Measurements from ENCODE around the gene KRTAP5-11.
"Not testable (repeated sequence)": the region's sequence is repeated elsewhere in the genome, so short reads cannot be mapped to it uniquely, and the experiment has no call there.

KRTAP5-11 gene

DNA sequence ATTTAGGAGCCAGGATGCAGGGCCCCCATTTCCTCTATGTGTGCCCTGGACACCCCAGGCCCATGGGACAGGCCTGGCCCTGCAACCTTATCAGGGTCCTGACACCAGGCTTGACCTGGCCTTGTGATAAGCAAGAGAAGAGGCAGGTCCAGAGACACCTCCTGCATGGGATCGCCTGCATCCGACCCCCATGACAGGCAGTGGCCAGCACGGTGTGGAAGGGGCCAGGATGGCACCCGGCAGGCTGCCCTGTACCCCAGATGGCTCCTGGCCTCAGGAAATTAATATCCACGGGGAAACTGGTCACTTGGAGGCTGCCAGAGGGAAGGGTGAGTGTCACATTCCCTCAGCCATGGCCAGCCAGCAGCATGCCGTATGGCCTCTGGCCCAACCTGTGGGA, 27.7 kb downstream of the KRTAP5-11 start:
- H3K27ac Mint-ChIP-seq, result no peak overlapping the region
- DNase-seq, result no peak
- peaks cover 5% of the 10 kb centered on the region for H3K27me3 Mint-ChIP-seq
- H3K4me3 Mint-ChIP-seq, result no peak overlapping the region
- no peaks in the 10 kb centered on the region for H3K36me3 Mint-ChIP-seq
- H3K9me3 Mint-ChIP-seq, result no peaks in the 10 kb centered on the region
- no peaks in the 10 kb centered on the region for H3K4me1 Mint-ChIP-seq
- CTCF ChIA-PET, result no interaction called here

DNA sequence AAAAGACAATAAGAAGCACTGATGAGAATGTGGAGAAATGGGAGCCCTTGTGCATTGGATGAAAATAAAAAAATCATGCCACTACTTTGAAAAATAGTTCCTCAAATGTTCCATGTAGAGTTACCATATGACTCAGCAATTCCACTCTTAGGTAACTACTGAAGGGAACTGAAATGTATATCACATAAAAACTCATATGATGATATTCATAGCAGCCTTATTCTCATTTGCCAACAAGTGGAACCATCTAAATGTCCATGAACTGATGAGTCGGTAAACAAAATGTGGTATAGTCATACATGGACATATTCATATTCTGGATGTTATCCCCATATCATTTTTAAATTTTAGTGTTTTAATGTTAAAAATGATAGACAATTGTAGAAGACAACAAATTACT, 31.0 kb downstream of the KRTAP5-11 start:
- H3K27ac Mint-ChIP-seq, result no peak overlapping the region

DNA sequence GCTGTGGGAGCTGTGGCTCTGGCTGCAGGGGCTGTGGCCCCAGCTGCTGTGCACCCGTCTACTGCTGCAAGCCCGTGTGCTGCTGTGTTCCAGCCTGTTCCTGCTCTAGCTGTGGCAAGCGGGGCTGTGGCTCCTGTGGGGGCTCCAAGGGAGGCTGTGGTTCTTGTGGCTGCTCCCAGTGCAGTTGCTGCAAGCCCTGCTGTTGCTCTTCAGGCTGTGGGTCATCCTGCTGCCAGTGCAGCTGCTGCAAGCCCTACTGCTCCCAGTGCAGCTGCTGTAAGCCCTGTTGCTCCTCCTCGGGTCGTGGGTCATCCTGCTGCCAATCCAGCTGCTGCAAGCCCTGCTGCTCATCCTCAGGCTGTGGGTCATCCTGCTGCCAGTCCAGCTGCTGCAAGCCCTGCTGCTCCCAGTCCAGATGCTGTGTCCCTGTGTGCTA, 33.9 kb downstream of the KRTAP5-11 start:
- Mint-ChIP-seq H3K4me1 (no peaks in the 10 kb centered on the region), H3K27ac (no peak overlapping the region), H3K9me3 (peaks cover 1% of the 10 kb centered on the region), H3K36me3 (no peaks in the 10 kb centered on the region), H3K27me3 (peaks cover 13% of the 10 kb centered on the region), H3K4me3 (no peak overlapping the region)
- CTCF ChIA-PET, result no interaction called here
- DNase-seq, result no peak

More for the DNA sequence above, 31.0 kb downstream of the KRTAP5-11 start:
- H3K27me3 Mint-ChIP-seq, result peaks cover 12% of the 10 kb centered on the region
- H3K9me3 Mint-ChIP-seq, result no peaks in the 10 kb centered on the region
- no peak overlapping the region for H3K4me3 Mint-ChIP-seq
- no peaks in the 10 kb centered on the region for H3K4me1 Mint-ChIP-seq
- CTCF ChIA-PET, result no interaction called here
- no peaks in the 10 kb centered on the region for H3K36me3 Mint-ChIP-seq
- no peak for DNase-seq

GRCh38 chr11:71548120-71548519, 34.6 kb downstream of the KRTAP5-11 start, which contains the start of gene KRTAP5-9:
Gene KRTAP5-9 (plus strand): TSS chr11:71548420. CDS start chr11:71548658, 238 bp downstream.
- no peak for DNase-seq
- Mint-ChIP-seq H3K36me3 (no peaks in the 10 kb centered on the region), H3K9me3 (peaks cover 1% of the 10 kb centered on the region), H3K27ac (no peak within 1 kb of the TSS), H3K4me1 (no peaks in the 10 kb centered on the region), H3K27me3 (peaks cover 20% of the 10 kb centered on the region), H3K4me3 (no peak within 1 kb of the TSS)
- CTCF ChIA-PET, result no interaction called here

DNA sequence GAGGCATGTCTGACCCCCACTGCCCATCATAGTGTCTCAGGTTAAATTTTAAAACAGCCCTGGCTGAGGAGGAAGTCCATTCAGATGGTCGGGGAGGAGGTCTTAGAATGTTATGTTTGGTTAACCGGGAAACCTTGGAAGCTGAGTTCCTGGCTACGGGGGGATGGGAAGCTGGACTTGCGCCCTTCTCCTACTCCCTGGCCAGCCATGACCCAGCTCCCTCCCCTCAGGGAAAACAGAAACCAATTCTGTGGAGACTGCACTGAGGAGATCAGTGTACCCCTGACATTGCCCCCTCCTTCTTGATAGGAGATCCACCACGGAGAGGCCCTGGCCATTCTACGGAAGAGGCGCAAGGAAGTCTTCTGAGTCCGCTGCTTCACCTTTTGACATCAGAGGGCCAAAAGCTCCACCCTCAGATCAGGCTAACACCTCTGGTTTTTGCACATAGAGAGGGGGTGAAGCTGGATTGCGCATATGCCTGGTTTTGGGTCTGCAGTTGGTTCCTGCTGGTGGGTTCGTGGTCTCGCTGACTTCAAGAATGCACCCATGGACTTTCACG, 37.2 kb downstream of the KRTAP5-11 start:
- CTCF ChIA-PET, result no interaction called here
- no peaks in the 10 kb centered on the region for H3K4me1 Mint-ChIP-seq
- no peak for DNase-seq
- H3K27ac Mint-ChIP-seq, result no peak overlapping the region
- H3K9me3 Mint-ChIP-seq, result peaks cover 6% of the 10 kb centered on the region
- H3K4me3 Mint-ChIP-seq, result no peak overlapping the region
- H3K27me3 Mint-ChIP-seq, result peaks cover 23% of the 10 kb centered on the region
- H3K36me3 Mint-ChIP-seq, result no peaks in the 10 kb centered on the region

DNA sequence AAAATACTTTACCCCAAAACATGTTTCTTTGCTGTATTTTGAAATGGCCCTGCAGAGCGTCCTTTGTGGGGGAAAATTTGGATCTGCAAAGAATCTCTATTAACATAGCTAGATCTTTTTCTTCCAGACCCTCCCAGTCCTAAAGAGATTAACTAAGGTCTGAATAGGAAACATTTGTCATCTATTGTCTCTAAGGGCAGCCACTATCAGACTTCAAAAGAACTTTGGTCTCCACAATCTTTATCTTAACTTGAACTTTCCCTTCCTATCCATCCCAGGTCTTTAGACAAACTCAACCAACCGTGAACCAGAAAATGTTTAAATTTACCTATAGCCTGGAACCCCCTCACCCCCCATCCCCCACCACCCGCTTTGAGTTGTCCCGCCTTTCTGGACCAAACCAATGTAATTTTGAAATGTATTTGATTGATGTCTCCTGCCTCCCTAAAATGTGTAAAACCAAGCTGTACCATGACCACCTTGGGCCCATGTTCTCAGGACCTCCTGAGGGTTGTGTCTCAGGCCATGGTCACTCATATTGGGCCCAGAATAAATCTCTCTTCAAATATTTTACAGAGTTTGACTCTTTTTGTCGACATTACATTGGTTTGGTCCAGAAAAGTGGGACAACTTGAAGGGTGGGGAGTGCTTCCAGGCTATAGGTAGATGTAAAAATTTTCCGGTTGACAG, 38.0 kb downstream of the KRTAP5-11 start:
- no peak overlapping the region for H3K27ac Mint-ChIP-seq
- H3K27me3 Mint-ChIP-seq, result peaks cover 18% of the 10 kb centered on the region
- CTCF ChIA-PET, result no interaction called here
- no peaks in the 10 kb centered on the region for H3K4me1 Mint-ChIP-seq
- no peaks in the 10 kb centered on the region for H3K36me3 Mint-ChIP-seq
- DNase-seq, result no peak
- H3K4me3 Mint-ChIP-seq, result no peak overlapping the region
- H3K9me3 Mint-ChIP-seq, result peaks cover 6% of the 10 kb centered on the region

DNA sequence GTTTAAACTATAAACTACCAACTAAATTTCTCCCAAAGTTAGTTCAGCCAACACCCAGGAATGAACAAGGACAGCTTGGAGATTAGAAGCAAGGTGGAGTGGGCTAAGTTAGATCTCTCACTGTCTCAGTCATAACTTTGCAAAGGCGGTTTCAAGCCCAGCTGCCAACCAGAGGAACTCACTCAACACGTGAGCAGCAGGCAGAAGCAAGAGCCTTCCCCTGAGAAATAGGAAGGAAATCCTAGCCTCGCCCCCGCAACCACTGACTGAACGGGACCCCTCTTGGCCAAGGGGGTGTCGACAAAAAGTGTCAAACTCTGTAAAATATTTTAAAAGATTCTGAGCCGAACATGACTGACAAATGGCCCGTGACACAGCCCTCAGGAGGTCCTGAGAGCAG, 38.8 kb downstream of the KRTAP5-11 start:
- Mint-ChIP-seq H3K4me1 (no peaks in the 10 kb centered on the region), H3K27ac (no peak overlapping the region), H3K4me3 (no peak overlapping the region), H3K36me3 (no peaks in the 10 kb centered on the region), H3K27me3 (peaks cover 12% of the 10 kb centered on the region), H3K9me3 (peaks cover 6% of the 10 kb centered on the region)
- CTCF ChIA-PET, result no interaction called here
- DNase-seq, result no peak

DNA sequence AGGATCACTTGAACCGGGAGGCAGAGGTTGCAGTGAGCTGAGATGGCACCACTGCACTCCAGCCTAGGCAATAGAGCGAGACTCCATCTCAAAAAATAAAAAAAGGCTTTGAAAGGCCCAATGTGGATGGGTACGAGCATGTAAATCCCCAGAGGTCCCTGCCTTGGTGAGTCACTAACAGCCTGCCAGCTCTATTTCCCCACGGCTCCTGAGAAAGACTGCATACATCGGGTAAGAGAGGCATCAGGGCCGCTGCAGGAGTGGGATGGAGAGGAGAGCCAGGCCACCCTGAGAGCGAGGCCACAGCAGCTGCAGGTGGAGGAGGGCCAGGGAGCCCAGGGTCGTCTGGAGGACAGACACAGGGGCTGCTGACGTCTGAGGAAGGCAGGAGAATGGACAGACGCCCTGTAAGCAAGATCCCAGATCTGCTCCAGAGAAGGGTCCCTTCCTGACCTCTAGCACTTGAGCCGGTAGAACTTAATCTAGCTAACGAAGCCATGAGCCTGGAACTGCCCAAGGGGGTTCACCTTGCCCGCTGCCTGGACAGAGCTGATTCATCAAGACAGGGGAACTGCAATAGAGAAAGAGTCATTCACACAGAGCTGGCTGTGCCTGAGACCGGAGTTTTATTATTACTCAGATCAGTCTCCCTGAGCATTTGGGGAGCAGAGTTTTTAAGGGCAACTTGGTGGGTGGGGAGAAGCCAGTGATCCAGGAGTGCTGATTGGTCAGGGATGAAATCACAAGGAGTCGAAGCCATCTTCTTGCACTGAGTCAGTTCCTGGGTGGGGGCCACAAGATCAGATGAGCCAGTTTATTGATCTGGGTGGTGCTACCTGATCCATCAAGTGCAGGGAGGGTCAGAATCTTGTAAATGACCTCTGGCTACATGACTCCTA, 39.5 kb downstream of the KRTAP5-11 start:
- Mint-ChIP-seq H3K4me1 (no peaks in the 10 kb centered on the region), H3K4me3 (no peak overlapping the region), H3K27ac (no peak overlapping the region), H3K9me3 (peaks cover 6% of the 10 kb centered on the region), H3K36me3 (no peaks in the 10 kb centered on the region), H3K27me3 (peaks cover 11% of the 10 kb centered on the region)
- DNase-seq, result no peak
- CTCF ChIA-PET, result no interaction called here

- H3K4me3 Mint-ChIP-seq, result no peak overlapping the region
- H3K27ac Mint-ChIP-seq, result no peak overlapping the region
- H3K9me3 Mint-ChIP-seq, result peaks cover 6% of the 10 kb centered on the region
- no peaks in the 10 kb centered on the region for H3K36me3 Mint-ChIP-seq
- H3K27me3 Mint-ChIP-seq, result peaks cover 11% of the 10 kb centered on the region
- CTCF ChIA-PET, result no interaction called here
- DNase-seq, result no peak
- H3K4me1 Mint-ChIP-seq, result no peaks in the 10 kb centered on the region
Measured at GRCh38 chr11:71542382-71542781, 40.3 kb downstream of the KRTAP5-11 start.

GRCh38 chr11:71540521-71541304, 42.0 kb downstream of the KRTAP5-11 start:
- CTCF ChIA-PET, H3K4me1 Mint-ChIP-seq, DNase-seq, H3K27ac Mint-ChIP-seq, H3K9me3 Mint-ChIP-seq, H3K4me3 Mint-ChIP-seq, H3K36me3 Mint-ChIP-seq: not testable (repeated sequence)
- H3K27me3 Mint-ChIP-seq, result peaks cover 11% of the 10 kb centered on the region

DNA sequence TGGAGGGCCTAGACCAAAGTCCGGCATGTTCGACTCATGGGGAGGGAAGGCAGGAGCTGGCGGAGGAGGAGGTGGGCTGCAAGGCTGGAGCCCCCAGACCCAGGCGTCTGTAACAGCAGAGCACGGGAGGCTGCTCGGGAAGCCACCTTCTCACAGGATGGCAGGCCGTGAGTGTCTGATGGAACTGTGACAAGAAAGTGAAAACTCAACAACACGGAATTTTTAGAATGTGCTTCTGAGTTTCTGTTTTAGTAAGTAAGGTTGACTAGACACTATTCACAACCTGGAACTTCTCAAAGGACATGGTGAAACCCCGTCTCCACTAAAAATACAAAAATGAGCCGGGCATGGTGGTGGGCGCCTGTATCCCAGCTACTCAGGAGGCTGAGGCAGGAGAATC, 42.7 kb downstream of the KRTAP5-11 start:
- H3K4me1 Mint-ChIP-seq, H3K36me3 Mint-ChIP-seq, H3K9me3 Mint-ChIP-seq, CTCF ChIA-PET, DNase-seq, H3K27ac Mint-ChIP-seq, H3K4me3 Mint-ChIP-seq: not testable (repeated sequence)
- H3K27me3 Mint-ChIP-seq, result peaks cover 11% of the 10 kb centered on the region

- H3K4me1 Mint-ChIP-seq, result no peaks in the 10 kb centered on the region
- H3K9me3 Mint-ChIP-seq, result peaks cover 5% of the 10 kb centered on the region
- no peak overlapping the region for H3K27ac Mint-ChIP-seq
- H3K27me3 Mint-ChIP-seq, result peaks cover 11% of the 10 kb centered on the region
- CTCF ChIA-PET, result no interaction called here
- DNase-seq, result no peak
- H3K4me3 Mint-ChIP-seq, result no peak overlapping the region
- no peaks in the 10 kb centered on the region for H3K36me3 Mint-ChIP-seq
Measured at GRCh38 chr11:71539017-71539416, 43.7 kb downstream of the KRTAP5-11 start.

DNA sequence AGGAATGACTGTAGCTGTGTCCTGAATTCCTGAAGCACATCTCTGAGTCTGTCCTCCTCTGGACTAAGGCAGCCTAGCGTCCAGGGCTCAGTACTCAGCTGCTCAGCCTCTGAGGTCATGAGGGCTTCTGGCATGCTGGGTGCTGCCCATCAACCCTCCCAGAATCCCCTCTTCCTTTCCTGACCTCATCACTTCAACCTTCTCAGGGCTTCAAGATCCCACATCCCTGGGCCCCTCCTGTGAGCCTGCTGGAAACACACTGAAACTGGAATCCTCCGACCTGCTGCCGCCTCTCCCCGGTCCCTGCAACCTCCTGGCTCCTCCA, 44.0 kb downstream of the KRTAP5-11 start:
- H3K4me1 Mint-ChIP-seq, result no peaks in the 10 kb centered on the region
- peaks cover 8% of the 10 kb centered on the region for H3K27me3 Mint-ChIP-seq
- H3K27ac Mint-ChIP-seq, result no peak overlapping the region
- no peak overlapping the region for H3K4me3 Mint-ChIP-seq
- H3K9me3 Mint-ChIP-seq, result peaks cover 5% of the 10 kb centered on the region
- CTCF ChIA-PET, result no interaction called here
- no peak for DNase-seq
- H3K36me3 Mint-ChIP-seq, result no peaks in the 10 kb centered on the region

GRCh38 chr11:71537977-71538665, 44.6 kb downstream of the KRTAP5-11 start, which contains the start of gene KRTAP5-8:
Gene KRTAP5-8 (plus strand): TSS chr11:71538025. CDS start chr11:71538056, 31 bp downstream.
- H3K27ac Mint-ChIP-seq, H3K4me3 Mint-ChIP-seq, H3K36me3 Mint-ChIP-seq, H3K27me3 Mint-ChIP-seq, H3K9me3 Mint-ChIP-seq, CTCF ChIA-PET, H3K4me1 Mint-ChIP-seq, DNase-seq: not testable (repeated sequence)
